Caco-2 (cell line): ENCODE measurements around the gene SLC27A5. TPM values are rescaled to one million over a fixed set of nuclear protein-coding genes. Genes with fewer than 3 reads are reported as not detected.

Experiments
- BruUV-seq: library from RNA; stranded (reverse); fragments of 400-500 nt; replicated peaks from 2 replicates; lab custom pipeline; 2021; lab: Mats Ljungman, UMichigan
- CTCF ChIA-PET: fragments of 300-600 bp; sonication (Branson Sonifier 250); formaldehyde crosslinking; loops from one replicate; lab custom pipeline; 2022; ENCODE audit warnings: antibody characterized with exemption; lab: Charles Lee
- POLR2A ChIA-PET: fragments of 300-600 bp; sonication (Branson Sonifier 250); formaldehyde crosslinking; loops from one replicate; lab custom pipeline; 2022; ENCODE audit warnings: antibody characterized with exemption; lab: Charles Lee
- DNase-seq, 2 experiments: peaks; one replicate each; pipeline versions ENCODE4 v3.0.0 to v3.0.0-alpha.2; 2020 to 2022
- H3K27me3 ChIP-seq: replicated peaks from 2 replicates; pipeline ENCODE4 v1.6.0; 2011; ENCODE audit warnings: low read length; ENCODE audit not compliant: control insufficient read depth, insufficient read depth
- H3K36me3 ChIP-seq: 2 replicates; pipeline ENCODE4 v1.5.1; 2011; ENCODE audit warnings: low read length; ENCODE audit not compliant: control insufficient read depth, insufficient read depth
- H3K4me1 ChIP-seq: fragments of 250-450 bp; sonication (Bioruptor Pico); 2 replicates; pipeline ENCODE4 v1.5.1; 2020; ENCODE audit warnings: mild to moderate bottlenecking
- H3K4me3 ChIP-seq: 2 replicates; pipeline ENCODE4 v1.5.1; 2011; ENCODE audit warnings: low read depth, mild to moderate bottlenecking, control low read depth, low read length
- H3K9me3 ChIP-seq: fragments of 250-450 bp; sonication (Bioruptor Pico); 2 replicates; pipeline ENCODE4 v1.5.1; 2020; ENCODE audit warnings: mild to moderate bottlenecking, moderate library complexity
- H3K27ac Mint-ChIP-seq: one replicate; pipeline ENCODE4 v1.8.0; 2022; ENCODE audit warnings: mixed read lengths; ENCODE audit not compliant: unreplicated experiment
- H3K27me3 Mint-ChIP-seq: one replicate; pipeline ENCODE4 v1.8.0; 2022; ENCODE audit warnings: mixed read lengths; ENCODE audit not compliant: insufficient read depth, unreplicated experiment
- H3K36me3 Mint-ChIP-seq: one replicate; pipeline ENCODE4 v1.8.0; 2022; ENCODE audit warnings: mild to moderate bottlenecking, mixed read lengths; ENCODE audit not compliant: insufficient read depth, unreplicated experiment
- H3K4me1 Mint-ChIP-seq: one replicate; pipeline ENCODE4 v1.8.0; 2022; ENCODE audit warnings: low read depth, mixed read lengths; ENCODE audit not compliant: unreplicated experiment
- H3K4me3 Mint-ChIP-seq: one replicate; pipeline ENCODE4 v1.8.0; 2022; ENCODE audit warnings: mild to moderate bottlenecking, moderate library complexity, mixed read lengths; ENCODE audit not compliant: unreplicated experiment
- H3K9me3 Mint-ChIP-seq: one replicate; pipeline ENCODE4 v1.8.0; 2022; ENCODE audit warnings: mixed read lengths; ENCODE audit not compliant: unreplicated experiment
- CTCF ChIP-seq, 2 experiments: fragments of 200-600 bp in 1 of 2; IDR thresholded peaks; 1 replicate in 1 of 2; 2 replicates in 1 of 2; pipeline versions ENCODE4 v1.5.1 to v1.8.0; 2011 to 2022; ENCODE audit warnings: antibody characterized with exemption in 1 of 2, control low read depth in 1 of 2, inconsistent platforms in 1 of 2, low read depth in 1 of 2, low read length in 1 of 2, mild to moderate bottlenecking in 1 of 2, moderate library complexity in 1 of 2; ENCODE audit not compliant: insufficient read depth in 1 of 2, severe bottlenecking in 1 of 2, unreplicated experiment in 1 of 2
- intact Hi-C: fragments of 100-400 bp; cut with micrococcal nuclease; formaldehyde crosslinking; loops from one replicate; pipeline ENCODE4 v1.10.0; 2022; ENCODE audit not compliant: unreplicated experiment
- total RNA-seq: library from RNA; stranded (reverse); gene quantifications from 2 replicates; pipeline ENCODE4 v1.2.3, GENCODE V29; 2022

Gene SLC27A5
- total RNA-seq, 1 experiment from 2014 or later = 10.3 TPM

- H3K4me3 Mint-ChIP-seq = peak overlapping the region; percentile 79
- Histone ChIP-seq H3K36me3 (peaks cover 1% of the 10 kb centered on the region; the same call in 1 of the 2 replicates), H3K9me3 (no peaks in the 10 kb centered on the region), H3K27me3 (no peaks in the 10 kb centered on the region), H3K4me3 (peak overlapping the region; percentile 71), H3K4me1 (peaks cover 5% of the 10 kb centered on the region; the same call in 1 of the 2 replicates)
- intact Hi-C loops = loop anchor here (1.0 to 2.0 kb wide), 3 partner anchors 8 to 74 kb away; partner anchors contain the start of gene ZNF324
- no peaks in the 10 kb centered on the region for H3K4me1 Mint-ChIP-seq
- TF ChIP-seq CTCF (IDR thresholded peaks at IDR 0.05; ENCODE audit: insufficient read depth in 1 of 2, low read depth in 1 of 2, low read length in 1 of 2, severe bottlenecking in 1 of 2, unreplicated experiment in 1 of 2) = no peak
- TSS peak; percentile 30 for BruUV-seq
- DNase-seq = no peak
- peak overlapping the region; percentile 85 for H3K27ac Mint-ChIP-seq
- peaks cover 42% of the 10 kb centered on the region for H3K36me3 Mint-ChIP-seq
- H3K27me3 Mint-ChIP-seq = no peaks in the 10 kb centered on the region
- H3K9me3 Mint-ChIP-seq = no peaks in the 10 kb centered on the region
- POLR2A ChIA-PET = interaction anchor here (1.0 to 1.5 kb wide), 4 partner anchors 9 to 113 kb away, joined by 3 to 6 read pairs (median 4); partner anchors contain the start of genes TRIM28, ZNF497 and ZNF584
- CTCF ChIA-PET = no interaction called here
Observed at GRCh38 chr19:58474997-58475713, 36.6 kb downstream of the SLC27A5 start.

DNA sequence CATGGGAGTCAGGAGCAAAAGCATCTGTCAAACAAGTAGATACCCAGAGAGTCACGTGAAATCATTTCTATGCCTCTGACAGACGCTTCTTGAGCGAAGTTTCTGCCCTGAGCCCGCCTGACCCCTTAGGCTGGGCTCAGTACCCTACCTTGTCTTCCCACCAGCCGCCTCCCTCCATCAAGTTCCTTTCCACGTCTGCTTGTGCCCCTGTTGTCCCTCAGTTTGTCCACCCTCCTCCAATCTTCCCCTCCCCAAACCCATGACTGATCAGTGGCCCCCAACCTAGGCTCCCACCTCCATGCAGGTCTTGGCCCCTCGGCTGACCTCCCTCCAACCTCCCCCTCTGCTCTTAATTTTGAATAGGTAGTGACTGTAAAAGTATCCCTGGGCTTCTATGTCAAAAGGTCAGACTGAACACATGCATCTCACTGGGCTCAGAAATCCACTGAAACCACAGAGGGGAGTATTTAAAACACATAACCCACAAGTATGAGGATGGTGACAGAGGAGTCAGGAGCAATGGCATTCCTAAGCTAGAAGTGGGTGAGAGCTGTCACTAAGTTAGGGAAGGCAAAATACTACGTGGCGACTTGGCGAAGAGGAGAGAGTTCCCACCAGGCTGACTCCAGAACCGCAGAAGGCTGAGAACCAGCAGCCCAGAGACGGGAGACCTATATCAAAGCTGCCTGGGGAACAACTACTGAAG is 37.3 kb downstream of the SLC27A5 start:
- CTCF ChIA-PET = no interaction called here
- H3K27ac Mint-ChIP-seq = no peak overlapping the region
- H3K36me3 ChIP-seq = peaks cover 1% of the 10 kb centered on the region; the same call in 1 of the 2 replicates

More for the DNA sequence above, 37.3 kb downstream of the SLC27A5 start:
- Mint-ChIP-seq H3K4me1 (no peaks in the 10 kb centered on the region), H3K4me3 (peak overlapping the region; percentile 79), H3K27me3 (no peaks in the 10 kb centered on the region), H3K36me3 (peaks cover 42% of the 10 kb centered on the region), H3K9me3 (no peaks in the 10 kb centered on the region)
- Histone ChIP-seq H3K4me3 (no peak overlapping the region), H3K4me1 (peaks cover 5% of the 10 kb centered on the region; the same call in 1 of the 2 replicates), H3K9me3 (no peaks in the 10 kb centered on the region), H3K27me3 (no peaks in the 10 kb centered on the region)
- intact Hi-C loops = loop anchor here (2.0 kb wide), 1 partner anchor 74 kb away; no protein-coding TSS in a partner anchor
- no peak for TF ChIP-seq CTCF (IDR thresholded peaks at IDR 0.05; ENCODE audit: insufficient read depth in 1 of 2, low read depth in 1 of 2, low read length in 1 of 2, severe bottlenecking in 1 of 2, unreplicated experiment in 1 of 2)
- DNase-seq = no peak
- BruUV-seq = no TSS peak
- POLR2A ChIA-PET = interaction anchor here (1.3 to 1.5 kb wide), 2 partner anchors 8 to 69 kb away, joined by 3 read pairs; partner anchors contain the start of gene TRIM28
